Endothelial cell of umbilical vein (primary cell): Measurements from ENCODE around the gene CCDC136. TPM values are rescaled to one million over a fixed set of nuclear protein-coding genes. Genes with fewer than 3 reads are reported as not detected.

Experiments used
- BruUV-seq: library from RNA; stranded (reverse); fragments of 400-500 nt; replicated peaks from 2 replicates; lab custom pipeline; 2021; lab: Mats Ljungman, UMichigan
- CTCF ChIA-PET: fragments of 300-600, 350-600 bp; sonication (Branson Sonifier 250); formaldehyde crosslinking; loops from one replicate; lab custom pipeline; 2021; ENCODE audit warnings: antibody characterized with exemption, inconsistent platforms; lab: Charles Lee
- POLR2A ChIA-PET: fragments of 300-600, 350-600 bp; sonication (Branson Sonifier 250); formaldehyde crosslinking; loops from one replicate; lab custom pipeline; 2021; ENCODE audit warnings: antibody characterized with exemption, inconsistent platforms; lab: Charles Lee
- DNase-seq: peaks from one replicate; pipeline ENCODE4 v3.0.0-alpha.2; 2011; ENCODE audit warnings: low read depth, low spot score
- FAIRE-seq: peaks from 2 replicates; lab custom pipeline; 2011; peaks lifted over from hg19 to GRCh38; lab: Jason Lieb, UNC
- H2AFZ ChIP-seq: 2 replicates; pipeline ENCODE4 v1.6.0; 2012; ENCODE audit warnings: low read depth, low read length, control low read depth, inconsistent platforms
- H3K27ac ChIP-seq: 2 replicates; pipeline ENCODE4 v1.5.1; 2011; ENCODE audit warnings: low read depth, mild to moderate bottlenecking, control low read depth, low read length, moderate library complexity; ENCODE audit not compliant: insufficient read depth
- H3K27me3 ChIP-seq, 2 experiments: 2 replicates each; pipeline versions ENCODE4 v1.6.0 to v1.6.1; 2011; ENCODE audit warnings: low read length in 2 of 2, mixed read lengths in 1 of 2; ENCODE audit not compliant: control insufficient read depth in 2 of 2, insufficient read depth in 2 of 2
- H3K36me3 ChIP-seq, 2 experiments: 2 replicates in 1 of 2; 3 replicates in 1 of 2; pipeline ENCODE4 v1.5.1; 2011; ENCODE audit warnings: low read length in 2 of 2, mild to moderate bottlenecking in 1 of 2, moderate library complexity in 1 of 2; ENCODE audit not compliant: control insufficient read depth in 2 of 2, insufficient read depth in 2 of 2; ENCODE audit errors: extremely low read depth in 1 of 2
- H3K4me1 ChIP-seq: 3 replicates; pipeline ENCODE4 v1.5.1; 2011; ENCODE audit warnings: mild to moderate bottlenecking, low read length; ENCODE audit not compliant: control insufficient read depth, insufficient read depth; ENCODE audit errors: extremely low read depth
- H3K4me2 ChIP-seq: 2 replicates; pipeline ENCODE4 v1.6.1; 2011; ENCODE audit warnings: low read length, control low read depth, mixed read lengths; ENCODE audit not compliant: insufficient read depth
- H3K4me3 ChIP-seq, 3 experiments: fragments of 200-600 bp in 1 of 3; sonication (generic), shearing (Covaris generic) in 1 of 3; replicated peaks in 1 of 3; 2 replicates each; pipeline ENCODE4 v1.5.1; 2011 to 2016; ENCODE audit warnings: control low read depth in 3 of 3, low read length in 3 of 3, mild to moderate bottlenecking in 2 of 3, inconsistent platforms in 1 of 3, low read depth in 1 of 3, moderate library complexity in 1 of 3; ENCODE audit not compliant: insufficient read depth in 1 of 3
- H3K79me2 ChIP-seq: 2 replicates; pipeline ENCODE4 v1.6.0; 2012; ENCODE audit warnings: low read length, inconsistent platforms; ENCODE audit not compliant: control insufficient read depth, insufficient read depth
- H3K9ac ChIP-seq: replicated peaks from 2 replicates; pipeline ENCODE3; 2011; ENCODE audit warnings: low read length, control low read depth; ENCODE audit not compliant: insufficient read depth; ENCODE audit errors: extremely low read depth
- H3K9me1 ChIP-seq: replicated peaks from 3 replicates; pipeline ENCODE4 v1.6.0; 2011; ENCODE audit warnings: mild to moderate bottlenecking, low read length; ENCODE audit not compliant: control insufficient read depth, insufficient read depth; ENCODE audit errors: extremely low read depth
- H3K9me3 ChIP-seq: replicated peaks from 2 replicates; pipeline ENCODE4 v1.5.1; 2012; ENCODE audit warnings: low read length, inconsistent platforms; ENCODE audit not compliant: control insufficient read depth, insufficient read depth
- H4K20me1 ChIP-seq: replicated peaks from 2 replicates; pipeline ENCODE3; 2011; ENCODE audit warnings: mild to moderate bottlenecking, low read length; ENCODE audit not compliant: control insufficient read depth, insufficient read depth; ENCODE audit errors: extremely low read depth
- EZH2 ChIP-seq: IDR thresholded peaks from 2 replicates; pipeline ENCODE4 v1.6.1; 2012; ENCODE audit warnings: borderline replicate concordance, low read depth, mild to moderate bottlenecking, moderate library complexity, low read length, inconsistent platforms; ENCODE audit not compliant: severe bottlenecking
- FOS ChIP-seq: IDR thresholded peaks from 2 replicates; pipeline ENCODE4 v1.6.1; 2011; ENCODE audit warnings: mild to moderate bottlenecking, low read length, moderate library complexity, borderline replicate concordance; ENCODE audit not compliant: insufficient read depth
- GATA2 ChIP-seq: IDR thresholded peaks from 2 replicates; pipeline ENCODE4 v1.7.0; 2011; ENCODE audit warnings: low read depth, mild to moderate bottlenecking, moderate library complexity, mixed read lengths, low read length; ENCODE audit not compliant: insufficient read length, insufficient read depth
- JUN ChIP-seq: IDR thresholded peaks from 2 replicates; pipeline ENCODE4 v1.6.1; 2011; ENCODE audit warnings: borderline replicate concordance, low read depth; ENCODE audit not compliant: insufficient read length, insufficient read depth
- MYC ChIP-seq: IDR thresholded peaks from one replicate; pipeline ENCODE4 v1.6.1; 2011; ENCODE audit warnings: mild to moderate bottlenecking, low read depth, low read length
- POLR2A ChIP-seq: IDR thresholded peaks from 2 replicates; pipeline ENCODE4 v1.6.1; 2012; ENCODE audit warnings: low read depth, mild to moderate bottlenecking, control low read depth, low read length
- POLR2AphosphoS5 ChIP-seq: IDR thresholded peaks from 2 replicates; pipeline ENCODE4 v1.6.1; 2012; ENCODE audit warnings: low read depth, mild to moderate bottlenecking, control low read depth, low read length, moderate library complexity; ENCODE audit not compliant: insufficient read depth
- dilution Hi-C: fragments of 300-500 bp; cut with MboI; formaldehyde crosslinking; loops from one replicate; pipeline ENCODE4 v1.15.0; 2019; ENCODE audit warnings: low sequenced_read_pairs; ENCODE audit not compliant: extremely low pct_ligation_motif_present
- intact Hi-C: fragments of 100-400 bp; cut with micrococcal nuclease; formaldehyde crosslinking; loops from one replicate; pipeline ENCODE4 v1.10.0; 2022
- polyA plus RNA-seq, 4 experiments: library from polyadenylated mRNA; depleted of rRNA in 3 of 4; stranded (reverse) in 3 of 4; unstranded in 1 of 4; fragments of >200 nt; gene quantifications; 2 replicates each; pipeline versions ENCODE4 v1.2.1 to v1.2.3, GENCODE V29; 2011 to 2012; ENCODE audit warnings: missing spikeins in 1 of 4
- total RNA-seq: library from RNA; stranded (reverse); gene quantifications from 2 replicates; pipeline ENCODE4 v1.2.3, GENCODE V29; 2021
- TF ChIP-seq, protein P1 (sequence below): IDR thresholded peaks from 2 replicates; pipeline ENCODE4 v1.6.1; 2011; ENCODE audit not compliant: insufficient read depth, insufficient read length
- TF ChIP-seq, protein P2 (sequence below), 2 donors: IDR thresholded peaks; 1 replicate in 1 of 2; 2 replicates in 1 of 2; pipeline ENCODE4 v1.5.1; 2011; ENCODE audit warnings: low read length in 2 of 2, mild to moderate bottlenecking in 2 of 2, moderate library complexity in 2 of 2, control low read depth in 1 of 2, inconsistent platforms in 1 of 2, low read depth in 1 of 2; ENCODE audit not compliant: insufficient read depth in 1 of 2; ENCODE audit errors: extremely low read depth in 1 of 2

Gene CCDC136
- total and polyA plus RNA-seq, 2 donors (not counting 3 experiments of a cell fraction or from before 2014, with no cell fraction given): 1.8 to 3.3 TPM

DNA sequence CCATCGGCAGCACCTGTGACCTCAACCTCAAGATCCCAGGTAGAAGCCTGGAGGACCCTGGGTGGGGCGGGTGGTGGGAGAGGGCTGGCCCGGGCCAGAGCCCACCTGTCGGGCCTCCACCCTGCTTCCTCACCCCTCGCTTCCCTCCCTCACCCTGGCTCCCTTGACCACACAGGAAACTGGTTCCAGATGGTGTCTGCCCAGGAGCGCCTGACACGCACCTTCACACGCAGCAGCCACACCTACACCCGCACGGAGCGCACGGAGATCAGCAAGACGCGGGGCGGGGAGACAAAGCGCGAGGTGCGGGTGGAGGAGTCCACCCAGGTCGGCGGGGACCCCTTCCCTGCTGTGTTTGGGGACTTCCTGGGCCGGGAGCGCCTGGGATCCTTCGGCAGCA, 62.0 kb downstream of the CCDC136 start:
- H3K9ac ChIP-seq: no peak overlapping the region
- intact Hi-C loops (no loop called here), dilution Hi-C loops (no loop called here)
- no peaks in the 10 kb centered on the region for H3K9me3 ChIP-seq
- ChIA-PET POLR2A (no interaction called here), CTCF (no interaction called here)
- no peak for DNase-seq
- H3K27ac ChIP-seq: no peak overlapping the region
- BruUV-seq: TSS peak; percentile 7
- no peaks in the 10 kb centered on the region for H3K79me2 ChIP-seq
- H4K20me1 ChIP-seq: no peaks in the 10 kb centered on the region
- no peak overlapping the region for H2AFZ ChIP-seq
- no peak for FAIRE-seq
- no peaks in the 10 kb centered on the region for H3K9me1 ChIP-seq
- H3K4me1 ChIP-seq: no peaks in the 10 kb centered on the region
- H3K4me3 ChIP-seq: no peak overlapping the region
- H3K27me3 ChIP-seq: no peaks in the 10 kb centered on the region
- peaks cover 10 to 74% of the 10 kb centered on the region in 2 experiments for H3K36me3 ChIP-seq
- no peak overlapping the region for H3K4me2 ChIP-seq
- TF ChIP-seq POLR2AphosphoS5 (no peak), EZH2 (no peak), JUN (no peak), POLR2A (no peak), GATA2 (no peak), MYC (no peak), FOS (no peak)
- TF ChIP-seq, protein P1, sequence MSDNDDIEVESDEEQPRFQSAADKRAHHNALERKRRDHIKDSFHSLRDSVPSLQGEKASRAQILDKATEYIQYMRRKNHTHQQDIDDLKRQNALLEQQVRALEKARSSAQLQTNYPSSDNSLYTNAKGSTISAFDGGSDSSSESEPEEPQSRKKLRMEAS: no peak
- TF ChIP-seq, protein P2, sequence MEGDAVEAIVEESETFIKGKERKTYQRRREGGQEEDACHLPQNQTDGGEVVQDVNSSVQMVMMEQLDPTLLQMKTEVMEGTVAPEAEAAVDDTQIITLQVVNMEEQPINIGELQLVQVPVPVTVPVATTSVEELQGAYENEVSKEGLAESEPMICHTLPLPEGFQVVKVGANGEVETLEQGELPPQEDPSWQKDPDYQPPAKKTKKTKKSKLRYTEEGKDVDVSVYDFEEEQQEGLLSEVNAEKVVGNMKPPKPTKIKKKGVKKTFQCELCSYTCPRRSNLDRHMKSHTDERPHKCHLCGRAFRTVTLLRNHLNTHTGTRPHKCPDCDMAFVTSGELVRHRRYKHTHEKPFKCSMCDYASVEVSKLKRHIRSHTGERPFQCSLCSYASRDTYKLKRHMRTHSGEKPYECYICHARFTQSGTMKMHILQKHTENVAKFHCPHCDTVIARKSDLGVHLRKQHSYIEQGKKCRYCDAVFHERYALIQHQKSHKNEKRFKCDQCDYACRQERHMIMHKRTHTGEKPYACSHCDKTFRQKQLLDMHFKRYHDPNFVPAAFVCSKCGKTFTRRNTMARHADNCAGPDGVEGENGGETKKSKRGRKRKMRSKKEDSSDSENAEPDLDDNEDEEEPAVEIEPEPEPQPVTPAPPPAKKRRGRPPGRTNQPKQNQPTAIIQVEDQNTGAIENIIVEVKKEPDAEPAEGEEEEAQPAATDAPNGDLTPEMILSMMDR (IDR thresholded peaks at IDR 0.05; ENCODE audit: extremely low read depth in 1 of 2, insufficient read depth in 1 of 2, low read depth in 1 of 2, low read length in 2 of 2): no peak
